SU-DHL-6 (cell line): ENCODE measurements around the gene SKP1.

Experiments
- EZH2phosphoT487 ChIP-seq: fragments of 200-600 bp; sonication (generic), shearing (Covaris generic); conservative IDR thresholded peaks from 2 replicates; pipeline ENCODE4 v1.6.1; 2018; ENCODE audit warnings: mild to moderate bottlenecking, antibody characterized with exemption, low read length, moderate library complexity, mixed read lengths
- TF ChIP-seq, protein P1 (sequence below): fragments of 200-600 bp; sonication (generic); IDR thresholded peaks from one replicate; pipeline ENCODE4 v1.5.1; 2017; ENCODE audit warnings: antibody characterized with exemption, mild to moderate bottlenecking, low read length, moderate library complexity; ENCODE audit not compliant: insufficient read depth, poor library complexity, severe bottlenecking

DNA sequence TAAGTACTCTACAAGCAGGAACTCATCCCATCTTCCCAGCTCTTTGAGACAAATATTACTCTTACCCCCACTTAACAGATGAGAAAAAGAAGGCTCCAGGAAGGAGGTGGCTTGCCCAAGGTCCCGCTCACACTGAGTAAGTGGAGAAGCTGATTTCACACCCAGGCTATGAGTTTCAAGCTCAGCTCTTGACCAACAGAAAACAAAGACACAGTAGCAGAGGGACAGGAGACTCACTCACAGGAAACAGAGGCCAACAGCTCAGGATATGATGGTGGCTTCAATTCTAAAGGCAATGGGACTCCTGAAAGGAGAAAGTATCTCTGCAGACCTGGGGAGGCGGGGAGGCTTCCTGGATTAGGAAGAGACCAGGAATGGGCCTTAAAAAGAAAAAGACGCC lies 69.0 kb downstream of the SKP1 start:
- TF ChIP-seq, protein P1, sequence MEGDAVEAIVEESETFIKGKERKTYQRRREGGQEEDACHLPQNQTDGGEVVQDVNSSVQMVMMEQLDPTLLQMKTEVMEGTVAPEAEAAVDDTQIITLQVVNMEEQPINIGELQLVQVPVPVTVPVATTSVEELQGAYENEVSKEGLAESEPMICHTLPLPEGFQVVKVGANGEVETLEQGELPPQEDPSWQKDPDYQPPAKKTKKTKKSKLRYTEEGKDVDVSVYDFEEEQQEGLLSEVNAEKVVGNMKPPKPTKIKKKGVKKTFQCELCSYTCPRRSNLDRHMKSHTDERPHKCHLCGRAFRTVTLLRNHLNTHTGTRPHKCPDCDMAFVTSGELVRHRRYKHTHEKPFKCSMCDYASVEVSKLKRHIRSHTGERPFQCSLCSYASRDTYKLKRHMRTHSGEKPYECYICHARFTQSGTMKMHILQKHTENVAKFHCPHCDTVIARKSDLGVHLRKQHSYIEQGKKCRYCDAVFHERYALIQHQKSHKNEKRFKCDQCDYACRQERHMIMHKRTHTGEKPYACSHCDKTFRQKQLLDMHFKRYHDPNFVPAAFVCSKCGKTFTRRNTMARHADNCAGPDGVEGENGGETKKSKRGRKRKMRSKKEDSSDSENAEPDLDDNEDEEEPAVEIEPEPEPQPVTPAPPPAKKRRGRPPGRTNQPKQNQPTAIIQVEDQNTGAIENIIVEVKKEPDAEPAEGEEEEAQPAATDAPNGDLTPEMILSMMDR = no peak
- no peak for TF ChIP-seq EZH2phosphoT487
